ENCODE measurements around the gene KCTD7.
"Not testable (repeated sequence)": the region's sequence is repeated elsewhere in the genome, so short reads cannot be mapped to it uniquely, and the experiment has no call there.

KCTD7 gene

GRCh38 chr7:66604198-66604597, 24.5 kb upstream of the KCTD7 start:
- Histone ChIP-seq H3K27ac (ENCODE audit: low read length) (no peak overlapping the region), H3K4me2 (ENCODE audit: low read length) (no peak overlapping the region), H3K36me3 (replicated peaks; ENCODE audit: low read depth, low read length) (no peaks in the 10 kb centered on the region), H3K9ac (ENCODE audit: low read length) (no peak overlapping the region), H3K4me1 (ENCODE audit: low read length) (no peaks in the 10 kb centered on the region), H3K9me3 (ENCODE audit: insufficient read depth, low read length) (no peaks in the 10 kb centered on the region), H3K79me2 (ENCODE audit: low read length) (no peaks in the 10 kb centered on the region), H3K4me3 (ENCODE audit: low read length) (no peak overlapping the region), H2AFZ (ENCODE audit: low read depth, low read length) (no peak overlapping the region), H4K20me1 (ENCODE audit: insufficient read depth, low read length) (no peaks in the 10 kb centered on the region), H3K27me3 (ENCODE audit: low read depth, low read length) (no peaks in the 10 kb centered on the region)
- TF ChIP-seq CTCF (IDR thresholded peaks at IDR 0.05; ENCODE audit: low read depth, low read length): no peak
- TF ChIP-seq EZH2phosphoT487 (IDR thresholded peaks at IDR 0.05; ENCODE audit: low read depth): no peak

- H3K9ac ChIP-seq (ENCODE audit: low read length); H3K27ac ChIP-seq (ENCODE audit: low read length); H3K36me3 ChIP-seq (replicated peaks; ENCODE audit: low read depth, low read length); H3K4me1 ChIP-seq (ENCODE audit: low read length); H3K9me3 ChIP-seq (ENCODE audit: insufficient read depth, low read length); H2AFZ ChIP-seq (ENCODE audit: low read depth, low read length); H4K20me1 ChIP-seq (ENCODE audit: insufficient read depth, low read length); H3K27me3 ChIP-seq (ENCODE audit: low read depth, low read length); H3K4me3 ChIP-seq (ENCODE audit: low read length); H3K79me2 ChIP-seq (ENCODE audit: low read length); H3K4me2 ChIP-seq (ENCODE audit: low read length): not testable (repeated sequence)
Observed at GRCh38 chr7:66606540-66607291, 22.0 kb upstream of the KCTD7 start.

GRCh38 chr7:66609176-66609575, 19.5 kb upstream of the KCTD7 start:
- TF ChIP-seq CTCF (IDR thresholded peaks at IDR 0.05; ENCODE audit: low read depth, low read length): no peak
- TF ChIP-seq EZH2phosphoT487 (IDR thresholded peaks at IDR 0.05; ENCODE audit: low read depth): no peak
- Histone ChIP-seq H3K36me3 (replicated peaks; ENCODE audit: low read depth, low read length) (no peaks in the 10 kb centered on the region), H3K9ac (ENCODE audit: low read length) (no peak overlapping the region), H3K4me1 (ENCODE audit: low read length) (no peaks in the 10 kb centered on the region), H3K79me2 (ENCODE audit: low read length) (no peaks in the 10 kb centered on the region), H3K9me3 (ENCODE audit: insufficient read depth, low read length) (no peaks in the 10 kb centered on the region), H3K27ac (ENCODE audit: low read length) (no peak overlapping the region), H3K4me2 (ENCODE audit: low read length) (no peak overlapping the region), H2AFZ (ENCODE audit: low read depth, low read length) (0 out of 2 replicates have a peak overlapping the region, but pooled peaks have one; percentile 23), H3K4me3 (ENCODE audit: low read length) (no peak overlapping the region), H4K20me1 (ENCODE audit: insufficient read depth, low read length) (no peaks in the 10 kb centered on the region), H3K27me3 (ENCODE audit: low read depth, low read length) (no peaks in the 10 kb centered on the region)

- not testable (repeated sequence) for H3K27me3 ChIP-seq (ENCODE audit: low read depth, low read length); H4K20me1 ChIP-seq (ENCODE audit: insufficient read depth, low read length); H3K9me3 ChIP-seq (ENCODE audit: insufficient read depth, low read length); H3K4me2 ChIP-seq (ENCODE audit: low read length); H2AFZ ChIP-seq (ENCODE audit: low read depth, low read length); H3K4me3 ChIP-seq (ENCODE audit: low read length); H3K9ac ChIP-seq (ENCODE audit: low read length); H3K27ac ChIP-seq (ENCODE audit: low read length); H3K36me3 ChIP-seq (replicated peaks; ENCODE audit: low read depth, low read length); H3K4me1 ChIP-seq (ENCODE audit: low read length); H3K79me2 ChIP-seq (ENCODE audit: low read length)
Observed at GRCh38 chr7:66614596-66614995, 14.1 kb upstream of the KCTD7 start.

GRCh38 chr7:66615699-66616098, 13.0 kb upstream of the KCTD7 start:
- Histone ChIP-seq H3K9ac (ENCODE audit: low read length) (no peak overlapping the region), H3K36me3 (replicated peaks; ENCODE audit: low read depth, low read length) (no peaks in the 10 kb centered on the region), H3K9me3 (ENCODE audit: insufficient read depth, low read length) (no peaks in the 10 kb centered on the region), H3K27ac (ENCODE audit: low read length) (no peak overlapping the region), H3K27me3 (ENCODE audit: low read depth, low read length) (no peaks in the 10 kb centered on the region), H3K4me3 (ENCODE audit: low read length) (no peak overlapping the region), H4K20me1 (ENCODE audit: insufficient read depth, low read length) (no peaks in the 10 kb centered on the region), H3K79me2 (ENCODE audit: low read length) (no peaks in the 10 kb centered on the region), H2AFZ (ENCODE audit: low read depth, low read length) (no peak overlapping the region), H3K4me2 (ENCODE audit: low read length) (no peak overlapping the region), H3K4me1 (ENCODE audit: low read length) (no peaks in the 10 kb centered on the region)
- TF ChIP-seq CTCF (IDR thresholded peaks at IDR 0.05; ENCODE audit: low read depth, low read length): no peak
- no peak for TF ChIP-seq EZH2phosphoT487 (IDR thresholded peaks at IDR 0.05; ENCODE audit: low read depth)

Measured in OCI-LY3 (cell line).